Measurements from ENCODE around the gene ADGRG4.

Gene ADGRG4

DNA sequence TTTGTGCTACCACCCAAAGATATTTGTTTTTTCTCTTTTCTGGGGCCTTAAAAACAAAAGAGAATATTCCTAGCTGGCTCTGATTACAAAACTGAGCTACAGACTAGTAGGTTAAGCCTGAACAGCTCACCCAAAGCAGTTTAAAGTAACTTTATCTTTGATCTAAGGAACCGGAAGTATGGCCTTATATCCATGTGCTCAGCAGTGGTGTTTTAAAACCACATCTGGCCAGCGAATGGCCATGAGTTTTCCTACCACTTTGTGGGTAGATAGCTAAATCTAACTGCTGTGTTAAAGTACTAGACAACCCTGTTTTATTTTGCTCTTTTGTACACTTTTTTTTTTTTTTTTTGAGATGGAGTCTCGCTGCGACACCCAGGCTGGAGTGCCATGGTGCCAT lies 24.6 kb downstream of the ADGRG4 start (continued):
- TF ChIP-seq TCF7L2 (IDR thresholded peaks at IDR 0.05; ENCODE audit: borderline replicate concordance, low read depth, low read length) (no peak), ZBTB1 (tag by site-specific recombination; IDR thresholded peaks at IDR 0.05) (no peak)

GRCh38 chrX:136328933-136329332 lies 28.2 kb downstream of the ADGRG4 start:
- POLR2A ChIA-PET: no interaction called here
- no peaks in the 10 kb centered on the region for H3K36me3 ChIP-seq (ENCODE audit: control insufficient read depth in 2 of 2, insufficient read depth in 1 of 2, low read length in 2 of 2)
- CTCF ChIA-PET: interaction anchor here (0.8 kb wide), 1 partner anchor 63 kb away, joined by 3 read pairs; no protein-coding TSS in a partner anchor
- no peak overlapping the region for H3K4me3 ChIP-seq (ENCODE audit: low read depth, low read length)
- H3K4me1 ChIP-seq (ENCODE audit: control insufficient read depth, insufficient read depth, low read length): no peaks in the 10 kb centered on the region
- TF ChIP-seq, protein P1, sequence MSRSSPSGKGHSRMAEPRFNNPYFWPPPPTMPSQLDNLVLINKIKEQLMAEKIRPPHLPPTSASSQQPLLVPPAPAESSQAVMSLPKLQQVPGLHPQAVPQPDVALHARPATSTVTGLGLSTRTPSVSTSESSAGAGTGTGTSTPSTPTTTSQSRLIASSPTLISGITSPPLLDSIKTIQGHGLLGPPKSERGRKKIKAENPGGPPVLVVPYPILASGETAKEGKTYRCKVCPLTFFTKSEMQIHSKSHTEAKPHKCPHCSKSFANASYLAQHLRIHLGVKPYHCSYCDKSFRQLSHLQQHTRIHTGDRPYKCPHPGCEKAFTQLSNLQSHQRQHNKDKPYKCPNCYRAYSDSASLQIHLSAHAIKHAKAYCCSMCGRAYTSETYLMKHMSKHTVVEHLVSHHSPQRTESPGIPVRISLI (tag by site-specific recombination; IDR thresholded peaks at IDR 0.05): no peak
- TF ChIP-seq ZSCAN5A (tag by site-specific recombination; IDR thresholded peaks at IDR 0.05): no peak
- TF ChIP-seq ZNF560 (tag by site-specific recombination; IDR thresholded peaks at IDR 0.05; ENCODE audit: borderline replicate concordance): no peak
- TF ChIP-seq CTCF (tag by site-specific recombination; IDR thresholded peaks at IDR 0.05): no peak
- no peak for TF ChIP-seq ZNF48 (tag by site-specific recombination; IDR thresholded peaks at IDR 0.05)
- no peak for TF ChIP-seq ZNF621 (tag by site-specific recombination; IDR thresholded peaks at IDR 0.05)
- no peak for TF ChIP-seq ZNF571 (tag by site-specific recombination; IDR thresholded peaks at IDR 0.05)
- no peak for TF ChIP-seq ZSCAN16 (tag by site-specific recombination; IDR thresholded peaks at IDR 0.05)
- no peak for TF ChIP-seq YY1 (tag by site-specific recombination; IDR thresholded peaks at IDR 0.05)
- TF ChIP-seq ZNF544 (tag by site-specific recombination; IDR thresholded peaks at IDR 0.05): no peak
- TF ChIP-seq ZNF449 (tag by site-specific recombination; IDR thresholded peaks at IDR 0.05): no peak
- no peak for TF ChIP-seq KLF1 (tag by site-specific recombination; IDR thresholded peaks at IDR 0.05)
- no peak for TF ChIP-seq ZIC2 (tag by site-specific recombination; IDR thresholded peaks at IDR 0.05)
- no peak for TF ChIP-seq ZNF138 (tag by site-specific recombination; IDR thresholded peaks at IDR 0.05; ENCODE audit: borderline replicate concordance)
- H3K27ac ChIP-seq (ENCODE audit: extremely low read depth, low read depth, low read length): no peak overlapping the region
- no peaks in the 10 kb centered on the region for H3K9me3 ChIP-seq (ENCODE audit: control insufficient read depth, insufficient read depth, low read depth, low read length)

GRCh38 chrX:136336623-136337022 lies 35.9 kb downstream of the ADGRG4 start:
- ChIA-PET CTCF (interaction anchor here (0.6 to 1.3 kb wide), 8 partner anchors 9 to 1230 kb away, joined by 3 to 6 read pairs (median 4); no protein-coding TSS in a partner anchor), POLR2A (no interaction called here)
- no peak overlapping the region for H3K4me3 ChIP-seq (ENCODE audit: low read depth, low read length)
- H3K27ac ChIP-seq (ENCODE audit: extremely low read depth, low read depth, low read length): no peak overlapping the region
- no peaks in the 10 kb centered on the region for H3K4me1 ChIP-seq (ENCODE audit: control insufficient read depth, insufficient read depth, low read length)
- H3K9me3 ChIP-seq (ENCODE audit: control insufficient read depth, insufficient read depth, low read depth, low read length): peaks cover 4% of the 10 kb centered on the region; the same call in 1 of the 2 replicates
- no peaks in the 10 kb centered on the region for H3K36me3 ChIP-seq (ENCODE audit: control insufficient read depth in 2 of 2, insufficient read depth in 1 of 2, low read length in 2 of 2)
- TF ChIP-seq ZBTB11 (tag by site-specific recombination; conservative IDR thresholded peaks at IDR 0.05; ENCODE audit: low read depth): no peak
- TF ChIP-seq ZNF473 (tag by site-specific recombination; IDR thresholded peaks at IDR 0.05): no peak
- no peak for TF ChIP-seq CTCF (tag by site-specific recombination; IDR thresholded peaks at IDR 0.05)
- no peak for TF ChIP-seq ZNF433 (tag by site-specific recombination; IDR thresholded peaks at IDR 0.05; ENCODE audit: low read depth)
- TF ChIP-seq, protein P2, sequence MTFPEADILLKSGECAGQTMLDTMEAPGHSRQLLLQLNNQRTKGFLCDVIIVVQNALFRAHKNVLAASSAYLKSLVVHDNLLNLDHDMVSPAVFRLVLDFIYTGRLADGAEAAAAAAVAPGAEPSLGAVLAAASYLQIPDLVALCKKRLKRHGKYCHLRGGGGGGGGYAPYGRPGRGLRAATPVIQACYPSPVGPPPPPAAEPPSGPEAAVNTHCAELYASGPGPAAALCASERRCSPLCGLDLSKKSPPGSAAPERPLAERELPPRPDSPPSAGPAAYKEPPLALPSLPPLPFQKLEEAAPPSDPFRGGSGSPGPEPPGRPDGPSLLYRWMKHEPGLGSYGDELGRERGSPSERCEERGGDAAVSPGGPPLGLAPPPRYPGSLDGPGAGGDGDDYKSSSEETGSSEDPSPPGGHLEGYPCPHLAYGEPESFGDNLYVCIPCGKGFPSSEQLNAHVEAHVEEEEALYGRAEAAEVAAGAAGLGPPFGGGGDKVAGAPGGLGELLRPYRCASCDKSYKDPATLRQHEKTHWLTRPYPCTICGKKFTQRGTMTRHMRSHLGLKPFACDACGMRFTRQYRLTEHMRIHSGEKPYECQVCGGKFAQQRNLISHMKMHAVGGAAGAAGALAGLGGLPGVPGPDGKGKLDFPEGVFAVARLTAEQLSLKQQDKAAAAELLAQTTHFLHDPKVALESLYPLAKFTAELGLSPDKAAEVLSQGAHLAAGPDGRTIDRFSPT (tag by site-specific recombination; IDR thresholded peaks at IDR 0.05): no peak

All from HEK293 (cell line).